GM20431 (cell line): ENCODE data around the gene PHOX2A.
"Not testable (repeated sequence)": the region's sequence is repeated elsewhere in the genome, so short reads cannot be mapped to it uniquely, and the experiment has no call there.

Experiments used
- in situ Hi-C: fragments of 300-500 bp; cut with MseI, MboI; formaldehyde crosslinking; loops from one replicate; pipeline ENCODE4 v1.15.0; 2020; ENCODE audit warnings: low sequenced_read_pairs; ENCODE audit not compliant: unreplicated experiment

Gene PHOX2A

GRCh38 chr11:72244060-72244360 lies at the start of gene PHOX2A:
Gene PHOX2A, minus strand, starts transcription at chr11:72244176. Its CDS starts 172 bp downstream, at chr11:72244004.
- in situ Hi-C loops, result no loop called here

DNA sequence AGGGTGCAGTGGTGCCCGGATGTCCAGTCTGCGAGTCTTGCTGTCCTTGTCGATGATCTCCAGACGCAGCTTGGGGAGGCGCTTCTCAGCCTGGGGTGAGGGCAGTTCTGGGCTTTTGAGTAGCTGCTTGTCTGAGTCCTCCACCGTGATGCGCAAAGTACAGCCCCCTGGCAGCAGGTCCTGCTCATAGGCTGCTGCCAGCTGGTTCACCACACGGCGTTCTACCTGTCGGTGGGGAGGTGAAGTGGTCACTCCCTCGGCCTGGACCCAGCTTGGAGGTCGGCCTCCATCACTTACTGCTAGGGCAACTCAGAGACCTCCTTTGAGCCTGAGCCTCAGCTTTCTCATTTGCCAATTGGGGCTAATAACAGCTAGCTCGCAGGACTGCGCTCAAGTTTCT lies 49.4 kb upstream of the PHOX2A start:
- in situ Hi-C loops, result loop anchor here (25.0 kb wide), 1 partner anchor 119 kb away; no protein-coding TSS in a partner anchor

- in situ Hi-C loops, result loop anchor here (25.0 kb wide), 1 partner anchor 120 kb away; no protein-coding TSS in a partner anchor
These were observed 48.3 kb upstream of the PHOX2A start for GRCh38 chr11:72292106-72292785.

- in situ Hi-C loops, result loop anchor here (25.0 kb wide), 1 partner anchor 122 kb away; no protein-coding TSS in a partner anchor
These were observed 46.8 kb upstream of the PHOX2A start for GRCh38 chr11:72290741-72291140.

DNA sequence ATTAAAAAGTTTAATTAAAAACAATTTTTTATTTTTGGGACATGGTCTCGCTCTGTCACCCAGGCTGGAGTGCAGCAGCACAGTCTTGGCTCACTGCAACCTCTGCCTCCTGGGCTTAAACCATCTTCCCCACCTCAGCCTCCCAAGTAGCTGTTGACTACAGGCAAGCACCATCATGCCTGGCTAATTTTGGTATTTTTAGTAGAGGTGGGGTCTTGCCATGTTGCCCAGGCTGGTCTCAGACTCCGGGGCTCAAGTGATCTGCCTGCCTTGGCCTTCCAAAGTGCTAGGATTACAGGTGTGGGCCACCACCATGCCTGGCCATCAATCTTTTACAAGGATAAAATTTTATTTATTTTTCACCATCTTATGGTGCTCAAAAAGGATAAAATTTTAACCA lies 43.3 kb upstream of the PHOX2A start:
- in situ Hi-C loops, result loop anchor here (25.0 kb wide), 1 partner anchor 125 kb away; no protein-coding TSS in a partner anchor

- in situ Hi-C loops, result loop anchor here (25.0 kb wide), 1 partner anchor 128 kb away; no protein-coding TSS in a partner anchor
These were observed 40.0 kb upstream of the PHOX2A start for GRCh38 chr11:72283947-72284346.

DNA sequence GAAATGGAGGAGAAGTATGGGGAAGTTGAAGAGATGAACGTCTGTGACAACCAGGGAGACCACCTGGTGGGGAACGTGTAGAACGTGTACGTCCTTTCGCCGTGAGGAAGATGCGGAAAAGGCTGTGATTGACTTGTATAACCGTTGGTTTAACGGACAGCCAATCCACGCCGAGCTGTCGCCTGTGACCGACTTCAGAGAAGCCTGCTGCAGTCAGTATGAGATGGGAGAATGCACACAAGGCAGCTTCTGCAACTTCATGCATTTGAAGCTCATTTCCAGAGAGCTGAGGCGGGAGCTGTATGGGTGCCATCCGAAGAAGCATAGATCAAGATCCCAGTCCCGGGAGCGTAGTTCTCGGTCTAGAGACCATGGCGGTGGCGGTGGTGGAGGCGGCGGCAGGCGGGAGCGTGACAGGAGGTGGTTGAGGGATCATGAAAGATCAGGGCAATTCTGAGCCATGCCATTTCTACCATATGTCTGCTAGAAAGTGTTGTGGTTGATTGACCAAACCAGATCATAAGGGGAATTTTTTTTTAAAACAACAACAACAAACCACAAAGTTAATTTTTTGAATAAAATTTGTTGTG lies 36.8 kb upstream of the PHOX2A start:
- in situ Hi-C loops, result loop anchor here (25.0 kb wide), 1 partner anchor 131 kb away; no protein-coding TSS in a partner anchor

DNA sequence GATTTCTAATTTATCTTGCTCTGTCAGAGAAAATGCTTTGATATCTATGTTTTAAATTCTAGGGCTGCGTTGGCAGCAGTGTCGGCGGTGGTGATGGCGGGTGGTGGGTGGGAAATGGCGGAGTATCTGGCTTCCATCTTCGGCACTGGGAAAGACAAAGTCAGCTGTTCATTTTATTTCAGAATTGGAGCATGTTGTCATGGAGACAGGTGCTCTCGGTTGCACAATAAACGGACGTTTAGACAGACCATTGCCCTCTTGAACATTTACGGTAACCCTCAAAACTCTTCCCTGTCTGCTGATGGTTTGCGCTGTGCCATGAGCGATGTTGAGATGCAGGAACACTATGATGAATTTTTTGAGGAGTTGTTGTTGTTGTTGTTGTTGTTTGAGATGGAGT lies 36.1 kb upstream of the PHOX2A start:
- in situ Hi-C loops, result loop anchor here (25.0 kb wide), 1 partner anchor 132 kb away; no protein-coding TSS in a partner anchor

DNA sequence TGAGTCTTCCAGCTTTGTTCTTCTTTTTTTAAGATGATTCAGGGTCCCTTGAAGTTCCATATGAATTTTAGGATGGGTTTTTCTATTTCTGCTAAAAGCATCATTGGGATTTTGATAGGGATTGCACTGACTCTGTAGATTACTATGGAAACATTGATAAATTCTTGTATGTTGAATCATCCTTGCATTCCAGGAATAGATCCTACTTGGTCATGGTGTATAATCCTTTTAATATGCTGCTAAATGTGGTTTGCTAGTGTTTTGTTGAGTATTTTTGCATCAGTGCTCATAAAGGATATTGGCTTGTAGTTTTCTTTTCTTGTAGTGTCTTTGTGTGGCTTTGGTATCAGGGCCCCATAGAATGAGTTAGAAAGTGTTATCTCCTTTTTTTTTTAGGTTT lies 34.9 kb upstream of the PHOX2A start:
- in situ Hi-C loops, result loop anchor here (25.0 kb wide), 1 partner anchor 133 kb away; no protein-coding TSS in a partner anchor

DNA sequence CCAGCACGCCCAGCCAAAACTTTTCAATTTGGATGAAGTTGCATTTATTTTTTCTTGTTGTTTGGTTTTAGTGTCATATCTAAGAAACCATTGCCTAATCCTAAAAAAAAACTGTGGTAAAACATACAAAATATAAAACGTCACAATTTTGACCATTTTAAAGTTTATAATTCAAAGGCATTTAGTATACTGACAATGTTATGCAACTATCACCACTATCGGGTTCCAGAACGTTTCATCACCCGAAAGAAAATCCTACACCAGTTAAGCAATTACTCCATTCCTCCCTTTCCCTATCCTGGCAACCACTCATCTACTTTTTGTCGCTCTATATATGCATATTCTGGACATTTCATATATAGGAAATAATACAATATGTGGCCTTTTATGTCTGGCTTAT lies 30.5 kb upstream of the PHOX2A start:
- in situ Hi-C loops, result no loop called here

DNA sequence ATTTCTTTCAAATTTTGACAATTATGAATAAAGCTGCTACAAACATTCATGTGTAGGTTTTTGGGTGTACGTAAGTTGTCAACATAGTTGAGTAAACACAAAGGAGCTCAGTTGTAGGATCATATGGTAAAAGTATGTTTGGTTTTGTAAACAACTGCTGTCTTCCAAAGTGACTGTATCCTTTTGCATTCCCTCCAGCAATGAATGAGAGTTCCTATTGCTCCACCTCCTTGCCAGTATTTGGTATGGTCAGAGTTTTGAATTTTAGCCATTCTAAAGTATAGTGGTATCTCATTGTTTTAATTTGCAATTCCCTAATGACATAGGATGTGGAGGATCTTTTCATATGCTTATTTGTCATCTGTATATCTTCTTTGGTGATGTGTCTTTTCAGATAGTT lies 28.0 kb upstream of the PHOX2A start:
- in situ Hi-C loops, result no loop called here

DNA sequence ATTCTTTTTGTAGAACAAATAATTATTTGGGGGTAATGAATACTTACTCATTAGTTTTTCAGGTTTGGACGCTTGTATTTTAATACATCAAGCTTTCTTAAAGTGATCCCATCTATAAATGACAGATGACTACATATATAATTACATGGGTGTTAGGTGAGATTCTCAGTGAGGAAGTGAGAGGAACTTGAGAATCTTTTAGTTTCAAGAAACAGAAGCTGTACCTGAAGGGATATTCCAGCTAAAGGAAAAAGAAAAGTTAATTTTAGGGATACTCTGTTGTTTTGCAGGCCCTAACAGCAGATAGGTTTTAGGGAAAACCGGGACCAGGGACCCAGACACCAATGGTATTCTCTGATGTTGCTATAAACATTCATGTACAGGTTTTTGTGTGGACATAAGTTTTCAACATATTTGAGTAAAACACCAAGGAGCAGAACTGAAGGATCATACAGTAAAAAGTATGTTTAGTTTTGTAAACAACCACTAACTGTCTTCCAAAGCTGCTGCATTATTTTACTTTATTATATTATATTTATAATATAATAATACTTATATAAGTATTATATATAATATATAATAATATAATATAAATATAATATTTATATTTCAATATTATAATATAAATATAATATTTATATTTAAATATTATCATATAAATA lies 24.1 kb upstream of the PHOX2A start:
- in situ Hi-C loops, result no loop called here

DNA sequence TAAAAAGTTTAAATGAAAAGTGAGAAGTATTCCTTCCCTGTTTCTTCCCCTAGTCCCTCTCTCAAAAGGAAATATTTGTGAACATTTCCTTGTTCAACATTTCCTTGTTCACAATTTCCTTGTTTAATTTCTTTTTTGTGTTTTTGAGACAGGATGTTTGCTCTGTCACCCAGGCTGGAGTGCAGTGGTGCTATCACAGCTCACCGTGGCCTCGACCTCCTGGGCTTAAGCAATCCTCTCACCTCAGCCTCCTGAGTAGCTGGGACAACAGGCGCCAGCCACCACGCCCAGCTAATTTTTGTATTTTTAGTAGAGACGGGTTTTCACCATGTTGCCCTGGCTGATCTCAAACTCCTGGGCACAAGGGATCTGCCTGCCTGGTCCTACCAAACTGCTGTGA lies 23.0 kb upstream of the PHOX2A start:
- in situ Hi-C loops, result not testable (repeated sequence)

DNA sequence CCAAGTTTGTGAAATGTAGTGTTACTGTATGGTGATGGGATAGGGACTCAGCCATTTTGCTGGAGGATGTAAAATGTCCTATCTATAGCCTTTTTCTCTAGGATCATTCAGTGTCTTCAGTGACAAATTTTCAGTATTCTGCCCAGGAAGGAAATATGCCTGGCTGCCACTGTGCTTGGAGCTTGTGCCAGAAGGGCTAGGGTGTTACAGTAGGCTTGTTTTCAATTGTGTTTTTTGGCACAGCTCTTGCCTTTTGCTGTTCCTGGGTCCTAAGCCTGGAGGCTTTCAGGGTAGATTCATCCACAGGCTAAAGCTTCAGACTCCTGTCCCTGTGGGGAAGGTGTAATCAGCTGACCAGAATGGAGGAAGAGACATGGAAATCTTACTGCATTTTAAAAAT lies 22.0 kb upstream of the PHOX2A start:
- in situ Hi-C loops, result no loop called here

GRCh38 chr11:72263361-72263760 lies 19.4 kb upstream of the PHOX2A start:
- in situ Hi-C loops, result no loop called here

GRCh38 chr11:72260574-72260973 lies 16.6 kb upstream of the PHOX2A start:
- in situ Hi-C loops, result no loop called here

- in situ Hi-C loops, result no loop called here
These were observed 15.5 kb upstream of the PHOX2A start for GRCh38 chr11:72259490-72259889.

GRCh38 chr11:72257570-72257969 lies 13.6 kb upstream of the PHOX2A start:
- in situ Hi-C loops, result no loop called here

GRCh38 chr11:72254299-72254993 lies 10.5 kb upstream of the PHOX2A start:
- in situ Hi-C loops, result no loop called here

- in situ Hi-C loops, result no loop called here
These were observed 9.4 kb upstream of the PHOX2A start for GRCh38 chr11:72253392-72253791.

DNA sequence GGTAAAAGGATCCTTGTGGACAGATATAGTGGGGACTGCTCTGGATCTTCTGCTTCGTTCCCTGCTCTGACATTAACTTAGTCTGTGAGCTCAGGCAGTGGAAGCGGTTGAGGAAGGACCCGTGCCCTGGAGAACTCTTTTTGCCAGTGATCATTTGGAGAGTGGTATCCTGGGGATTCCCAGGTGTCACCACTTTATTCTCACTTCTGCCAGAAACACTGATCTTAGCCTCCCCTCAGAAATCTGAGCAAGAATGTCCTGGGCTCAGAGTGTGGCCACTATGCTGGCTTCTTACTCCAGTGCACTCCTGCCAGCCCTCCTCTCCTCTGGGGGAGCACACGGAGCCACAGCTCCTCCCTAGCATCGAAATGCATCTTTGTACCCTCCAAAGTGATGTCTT lies 7.6 kb upstream of the PHOX2A start:
- in situ Hi-C loops, result no loop called here
